H1 (cell line): Measurements from ENCODE around the gene IFT81. TPM values are rescaled to one million over a fixed set of nuclear protein-coding genes. Genes with fewer than 3 reads are reported as not detected.
"Not testable (repeated sequence)": the region's sequence is repeated elsewhere in the genome, so short reads cannot be mapped to it uniquely, and the experiment has no call there.

Experiments
- CTCF ChIA-PET: fragments of 300-600 bp; sonication (Branson Sonifier 250); formaldehyde crosslinking; loops from one replicate; lab custom pipeline; 2021; ENCODE audit not compliant: partially characterized antibody; lab: Charles Lee
- POLR2A ChIA-PET: fragments of 300-600 bp; sonication (Branson Sonifier 250); formaldehyde crosslinking; loops from one replicate; lab custom pipeline; 2021; ENCODE audit warnings: inconsistent platforms; ENCODE audit not compliant: partially characterized antibody; lab: Charles Lee
- DNase-seq, 2 experiments: peaks; one replicate each; pipeline versions ENCODE4 v3.0.0 to v3.0.0-alpha.2; 2010 to 2022; ENCODE audit warnings: low spot score in 2 of 2, low read depth in 1 of 2, mixed read lengths in 1 of 2
- FAIRE-seq: peaks from 2 replicates; lab custom pipeline; 2011; peaks lifted over from hg19 to GRCh38; lab: Jason Lieb, UNC
- H2AFZ ChIP-seq: 2 replicates; pipeline ENCODE4 v1.8.1; 2012; ENCODE audit warnings: low read length, inconsistent platforms
- H2AK5ac ChIP-seq: 2 replicates; pipeline ENCODE4 v1.6.1; 2013; ENCODE audit warnings: low read depth, low read length
- H2BK120ac ChIP-seq: replicated peaks from 2 replicates; pipeline ENCODE3; 2013; ENCODE audit warnings: low read depth, low read length, inconsistent platforms
- H2BK12ac ChIP-seq: 2 replicates; pipeline ENCODE4 v1.6.1; 2013; ENCODE audit warnings: low read depth, low read length
- H2BK15ac ChIP-seq: 2 replicates; pipeline ENCODE4 v1.6.1; 2013; ENCODE audit warnings: low read length
- H2BK20ac ChIP-seq: 2 replicates; pipeline ENCODE4 v1.6.1; 2013; ENCODE audit warnings: low read length
- H2BK5ac ChIP-seq: 2 replicates; pipeline ENCODE4 v1.6.1; 2013; ENCODE audit warnings: low read depth, low read length
- H3K14ac ChIP-seq: 2 replicates; pipeline ENCODE4 v1.6.1; 2013; ENCODE audit warnings: inconsistent platforms; ENCODE audit not compliant: insufficient read length
- H3K18ac ChIP-seq: 2 replicates; pipeline ENCODE4 v1.6.1; 2013; ENCODE audit warnings: low read length; ENCODE audit errors: extremely low read depth
- H3K23ac ChIP-seq: 2 replicates; pipeline ENCODE4 v1.6.1; 2013; ENCODE audit warnings: inconsistent platforms; ENCODE audit not compliant: insufficient read length
- H3K23me2 ChIP-seq: 2 replicates; pipeline ENCODE4 v1.6.1; 2013; ENCODE audit warnings: low read depth, low read length
- H3K27ac ChIP-seq: 2 replicates; pipeline ENCODE4 v1.6.1; 2011; ENCODE audit warnings: low read depth, low read length, inconsistent platforms
- H3K27me3 ChIP-seq, 4 experiments: replicated peaks in 1 of 4; 1 replicate in 1 of 4; 2 replicates in 3 of 4; pipeline versions ENCODE4 v1.6.1 to v1.8.1; 2011 to 2013; ENCODE audit warnings: low read length in 3 of 4, mild to moderate bottlenecking in 3 of 4, inconsistent platforms in 2 of 4, mixed read lengths in 2 of 4, moderate library complexity in 1 of 4; ENCODE audit not compliant: control insufficient read depth in 3 of 4, insufficient read depth in 3 of 4; ENCODE audit errors: extremely low read depth in 1 of 4
- H3K36me3 ChIP-seq, 4 experiments: 2 replicates each; pipeline versions ENCODE4 v1.6.1 to v1.8.1; 2011 to 2013; ENCODE audit warnings: mild to moderate bottlenecking in 4 of 4, low read length in 3 of 4, moderate library complexity in 2 of 4, control low read depth in 1 of 4, inconsistent platforms in 1 of 4; ENCODE audit not compliant: insufficient read depth in 4 of 4, control insufficient read depth in 2 of 4
- H3K4ac ChIP-seq: replicated peaks from 2 replicates; pipeline ENCODE3; 2013; ENCODE audit warnings: low read length, low read depth, mixed read lengths, inconsistent platforms; ENCODE audit not compliant: insufficient read length
- H3K4me1 ChIP-seq, 4 experiments: replicated peaks in 1 of 4; 1 replicate in 1 of 4; 2 replicates in 3 of 4; pipeline versions ENCODE4 v1.6.1 to v1.8.1; 2011 to 2013; ENCODE audit warnings: low read length in 3 of 4, inconsistent platforms in 2 of 4, mixed read lengths in 1 of 4; ENCODE audit not compliant: insufficient read depth in 4 of 4, control insufficient read depth in 3 of 4
- H3K4me2 ChIP-seq, 2 experiments: 2 replicates each; pipeline versions ENCODE4 v1.6.1 to v1.8.1; 2011 to 2013; ENCODE audit warnings: low read depth in 2 of 2, low read length in 2 of 2, control low read depth in 1 of 2, inconsistent platforms in 1 of 2, mild to moderate bottlenecking in 1 of 2; ENCODE audit not compliant: insufficient read depth in 1 of 2
- H3K4me3 ChIP-seq, 4 experiments: fragments of 200-600, 300-600 bp in 1 of 4; sonication (generic), shearing (Covaris generic), sonication (Bioruptor Twin) in 1 of 4; 2 replicates each; pipeline versions ENCODE4 v1.5.1 to v1.8.1; 2011 to 2016; ENCODE audit warnings: low read length in 4 of 4, low read depth in 3 of 4, control low read depth in 2 of 4, inconsistent platforms in 2 of 4, mild to moderate bottlenecking in 2 of 4, mixed read lengths in 1 of 4, moderate library complexity in 1 of 4; ENCODE audit not compliant: insufficient read depth in 2 of 4; ENCODE audit errors: extremely low read depth in 1 of 4
- H3K56ac ChIP-seq: replicated peaks from 2 replicates; pipeline ENCODE3; 2013; ENCODE audit warnings: low read depth, mild to moderate bottlenecking, mixed read lengths, low read length, inconsistent platforms; ENCODE audit not compliant: insufficient read length
- H3K79me1 ChIP-seq: 2 replicates; pipeline ENCODE4 v1.6.1; 2013; ENCODE audit warnings: low read depth, low read length, control low read depth
- H3K79me2 ChIP-seq, 2 experiments: 2 replicates each; pipeline versions ENCODE4 v1.6.1 to v1.8.1; 2012 to 2013; ENCODE audit warnings: low read length in 2 of 2, mild to moderate bottlenecking in 2 of 2, inconsistent platforms in 1 of 2; ENCODE audit not compliant: insufficient read depth in 2 of 2, control insufficient read depth in 1 of 2
- H3K9ac ChIP-seq, 4 experiments: replicated peaks in 1 of 4; 1 replicate in 1 of 4; 2 replicates in 3 of 4; pipeline versions ENCODE4 v1.6.1 to v1.8.1; 2011 to 2013; ENCODE audit warnings: low read depth in 3 of 4, low read length in 3 of 4, control low read depth in 2 of 4, mild to moderate bottlenecking in 2 of 4, moderate library complexity in 2 of 4, inconsistent platforms in 1 of 4; ENCODE audit errors: extremely low read depth in 1 of 4
- H3K9me3 ChIP-seq, 2 experiments: 2 replicates each; pipeline versions ENCODE4 v1.6.1 to v1.8.1; 2012 to 2013; ENCODE audit warnings: mild to moderate bottlenecking in 2 of 2, moderate library complexity in 2 of 2, control low read depth in 1 of 2, inconsistent platforms in 1 of 2, low read depth in 1 of 2, low read length in 1 of 2, mixed read lengths in 1 of 2; ENCODE audit not compliant: insufficient read depth in 2 of 2
- H4K20me1 ChIP-seq, 2 experiments: replicated peaks in 1 of 2; 2 replicates each; pipeline versions ENCODE3 to v1.8.1; 2011 to 2013; ENCODE audit warnings: inconsistent platforms in 2 of 2, low read length in 2 of 2, mild to moderate bottlenecking in 1 of 2; ENCODE audit not compliant: insufficient read depth in 2 of 2, control insufficient read depth in 1 of 2
- H4K5ac ChIP-seq: 2 replicates; pipeline ENCODE4 v1.6.1; 2013; ENCODE audit warnings: low read length, low read depth, mixed read lengths, inconsistent platforms; ENCODE audit not compliant: insufficient read length
- H4K8ac ChIP-seq: 2 replicates; pipeline ENCODE4 v1.8.0; 2013; ENCODE audit warnings: mild to moderate bottlenecking, moderate library complexity, low read length, inconsistent platforms; ENCODE audit not compliant: insufficient read depth; ENCODE audit errors: extremely low read depth
- H4K91ac ChIP-seq: replicated peaks from 2 replicates; pipeline ENCODE3; 2013; ENCODE audit warnings: low read length, mixed read lengths, inconsistent platforms; ENCODE audit not compliant: insufficient read length
- WGBS, 2 experiments: shearing (Covaris generic) in 1 of 2; methylation state at CpG; one replicate each; pipeline versions ENCODE4 v1.1.6 to v1.1.7; 2013 to 2015; ENCODE audit warnings: low lambda C conversion rate in 2 of 2, mixed read lengths in 2 of 2, inconsistent platforms in 1 of 2, low coverage in 1 of 2, missing lambda C conversion rate in 1 of 2; ENCODE audit not compliant: insufficient replicate concordance in 2 of 2, insufficient coverage in 1 of 2, insufficient read length in 1 of 2; ENCODE audit errors: extremely low coverage in 1 of 2, missing lambda C conversion rate in 1 of 2; 5-methylcytosine and 5-hydroxymethylcytosine counted together
- polyA plus RNA-seq, 7 experiments: library from polyadenylated mRNA; depleted of rRNA in 3 of 7; stranded (reverse) in 5 of 7; unstranded in 2 of 7; fragments of >200 nt in 5 of 7; fragments of 200-250 nt in 2 of 7; gene quantifications; 1 replicate in 5 of 7; 2 replicates in 1 of 7; 4 replicates in 1 of 7; pipeline versions ENCODE4 v1.2.1 to v1.2.3, GENCODE V29; 2011 to 2013; ENCODE audit warnings: missing spikeins in 2 of 7, mixed read lengths in 2 of 7
- total RNA-seq: library from RNA; stranded (reverse); fragmentation: NEBNext Ultra II Directional; extraction: Animal tissue kit (Norgen Biotek cat#: 25700); gene quantifications from 2 replicates; pipeline ENCODE4 v1.2.1, GENCODE V29; 2021

Gene IFT81
- total and polyA plus RNA-seq, 2 of the 8 experiments (the other 6 are each of a cell fraction or from before 2014, with no cell fraction given), result 4.1 to 14.5 TPM

GRCh38 chr12:110255890-110256456 is 131.8 kb downstream of the IFT81 start:
- WGBS, 2 experiments, result 96% methylated on average over 10 of the region's 11 CpGs; no CpG with 5 or more reads in 1 of the 2 experiments
- H2BK12ac ChIP-seq, H3K4me1 ChIP-seq, H3K4ac ChIP-seq, H4K91ac ChIP-seq, H3K79me1 ChIP-seq, H3K36me3 ChIP-seq, H3K27ac ChIP-seq, H2AFZ ChIP-seq, H3K79me2 ChIP-seq, H2BK20ac ChIP-seq, H4K8ac ChIP-seq, H3K4me2 ChIP-seq, H2BK15ac ChIP-seq, DNase-seq, H3K4me3 ChIP-seq, H3K27me3 ChIP-seq, H2BK120ac ChIP-seq, H3K9me3 ChIP-seq, H2AK5ac ChIP-seq, POLR2A ChIA-PET, H4K20me1 ChIP-seq, H3K56ac ChIP-seq, H3K23ac ChIP-seq, H3K23me2 ChIP-seq, H4K5ac ChIP-seq, FAIRE-seq, H2BK5ac ChIP-seq, H3K14ac ChIP-seq, H3K9ac ChIP-seq, H3K18ac ChIP-seq: not testable (repeated sequence)
- CTCF ChIA-PET, result interaction anchor here (0.6 to 1.4 kb wide), 2 partner anchors 12 to 75 kb away, joined by 3 to 5 read pairs; no protein-coding TSS in a partner anchor
